NCI-H748 (cell line): ENCODE measurements around the gene MAT1A.
"Not testable (repeated sequence)": the region's sequence is repeated elsewhere in the genome, so short reads cannot be mapped to it uniquely, and the experiment has no call there.

ENCODE experiments used
- DNase-seq: peaks from one replicate; lab custom pipeline; 2025; ENCODE audit not compliant: unreplicated experiment; lab: John Stamatoyannopoulos, UW

MAT1A gene

DNA sequence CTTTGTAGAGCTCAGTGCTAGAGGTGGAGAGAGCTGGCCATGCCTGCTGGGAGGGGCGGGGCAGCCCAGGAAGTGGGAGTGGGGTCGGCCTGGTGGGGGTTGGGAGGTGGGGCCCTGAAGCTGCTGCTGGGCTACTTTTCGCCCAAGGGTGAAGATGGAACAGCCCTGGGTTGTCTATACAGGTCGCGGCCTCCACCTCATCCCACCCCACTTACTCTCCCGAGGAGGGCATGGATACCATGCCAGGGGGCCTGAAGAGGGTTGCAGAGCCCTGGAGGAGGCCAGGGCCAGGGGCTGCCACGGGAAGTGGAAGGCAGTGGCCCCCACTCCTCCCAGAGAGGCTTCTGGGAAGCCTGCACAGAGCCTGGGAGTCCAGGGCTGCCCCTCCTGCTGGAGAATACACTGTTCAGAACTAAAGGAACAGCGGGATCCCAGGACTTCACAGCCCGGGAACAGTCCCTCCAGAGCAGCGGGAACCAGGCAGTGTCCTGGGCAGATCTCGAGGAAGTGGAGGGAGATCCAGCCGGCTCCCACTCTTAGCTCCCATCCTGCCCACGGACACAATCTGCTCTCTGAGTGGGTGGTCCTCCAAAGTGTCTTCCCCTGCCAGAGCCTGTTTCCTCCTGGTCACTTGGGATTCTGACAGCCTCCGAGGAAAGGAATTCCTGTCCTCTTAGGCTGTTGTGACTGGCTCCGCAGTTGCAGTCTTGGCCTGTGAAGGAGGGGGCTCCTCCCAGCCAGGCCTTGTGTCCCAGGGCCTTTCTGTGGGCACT is 23.5 kb downstream of the MAT1A start:
- DNase-seq = no peak

- DNase-seq = no peak
These were observed 25.1 kb downstream of the MAT1A start for GRCh38 chr10:80264081-80265056.

DNA sequence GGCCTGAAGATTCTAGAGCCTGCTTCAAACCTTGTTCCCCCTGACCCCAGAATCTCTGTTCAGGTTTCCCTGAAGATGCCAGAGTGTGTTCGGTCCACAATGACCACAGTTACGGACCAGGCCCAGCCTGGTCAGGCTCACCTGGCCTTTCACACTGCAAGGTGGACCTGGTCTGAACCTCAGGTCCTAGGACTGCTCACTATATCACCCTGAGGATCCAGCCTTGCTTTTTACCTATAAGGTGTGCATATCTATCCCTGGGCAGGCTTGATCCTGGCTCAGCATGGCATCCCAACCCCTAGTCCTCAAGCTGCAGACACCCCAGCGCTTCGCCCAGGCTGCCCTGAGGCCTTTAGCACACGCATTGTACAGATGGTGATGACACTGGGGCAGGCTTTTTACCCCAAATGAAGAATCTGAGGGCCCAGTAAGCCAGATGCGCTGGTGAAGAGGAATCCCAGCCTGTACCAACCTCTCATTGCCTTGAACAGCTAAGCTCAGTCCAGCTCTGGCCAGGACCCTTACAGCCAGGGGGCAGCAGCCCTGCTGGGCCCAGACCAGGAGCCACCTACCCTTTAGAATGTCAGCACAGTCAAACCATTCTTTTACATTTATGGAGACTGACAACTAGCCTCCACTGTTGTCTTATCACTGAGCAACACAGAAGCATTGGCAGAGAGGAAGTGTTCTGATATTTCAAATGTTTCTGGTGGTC is 28.0 kb downstream of the MAT1A start:
- no peak for DNase-seq

GRCh38 chr10:80260295-80261243 is 28.9 kb downstream of the MAT1A start:
- peak; percentile 25 for DNase-seq

DNA sequence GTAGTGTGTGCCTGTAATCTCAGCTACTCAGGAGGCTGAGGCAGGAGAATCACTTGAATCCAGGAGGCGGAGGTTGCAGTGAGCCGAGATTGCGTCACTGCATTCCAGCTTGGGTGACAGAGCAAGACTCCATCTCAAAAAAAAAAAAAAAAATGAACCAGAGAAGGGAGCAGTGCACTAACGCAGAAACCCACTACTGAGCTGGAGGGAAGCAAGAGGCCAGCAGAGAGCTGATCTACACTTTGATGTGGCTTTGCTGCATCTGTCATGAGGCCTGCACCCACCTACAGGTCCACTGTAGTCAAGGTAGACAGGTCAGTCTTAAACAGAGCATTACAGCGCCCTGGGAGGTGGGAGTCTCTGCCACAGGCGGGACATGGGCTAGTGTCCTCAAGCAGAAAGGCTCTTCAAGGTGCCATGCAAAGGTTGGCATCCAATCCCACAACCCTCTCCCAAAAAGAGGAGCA is 30.0 kb downstream of the MAT1A start:
- no peak for DNase-seq

DNA sequence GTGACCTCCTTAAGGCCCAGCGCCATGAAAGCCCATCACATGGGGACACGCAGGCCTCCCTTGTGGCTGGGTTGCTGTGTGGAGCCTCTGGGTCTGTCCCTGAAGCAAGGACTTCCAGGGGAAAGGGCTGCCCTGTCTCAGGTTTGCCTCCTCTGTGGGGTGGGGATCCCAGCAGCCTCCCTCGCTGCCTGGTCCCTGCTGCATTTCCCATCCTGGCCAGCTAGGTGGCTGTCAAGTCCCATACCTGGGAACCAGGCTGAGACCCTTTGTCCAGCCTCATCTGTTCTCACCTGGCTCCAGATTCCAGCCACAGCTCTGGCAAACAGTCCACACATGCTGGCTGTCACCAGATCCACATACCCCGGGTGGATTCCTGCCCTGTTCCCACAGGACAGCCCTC is 32.7 kb downstream of the MAT1A start:
- peak; percentile 47 for DNase-seq

DNA sequence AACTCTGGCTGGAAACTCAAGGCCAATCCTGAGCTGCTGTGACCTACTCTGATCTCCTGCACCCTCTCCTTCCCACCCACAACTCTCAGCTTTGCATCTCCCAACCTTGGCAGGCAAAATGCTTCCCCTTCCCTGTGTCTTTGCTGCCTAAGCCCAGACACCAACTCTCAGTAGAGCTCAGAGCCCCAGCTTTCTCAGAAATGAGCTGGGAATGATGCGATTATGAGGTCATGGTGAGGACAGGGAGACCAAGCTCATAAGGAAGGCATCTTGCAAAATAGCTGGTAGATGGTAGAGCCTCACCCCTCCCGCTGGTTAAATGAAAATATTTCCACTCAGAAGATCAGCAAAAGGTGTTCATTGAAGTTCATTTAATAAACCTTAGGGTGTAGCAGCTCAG is 34.7 kb downstream of the MAT1A start:
- not testable (repeated sequence) for DNase-seq

- DNase-seq = peak; percentile 22
These were observed 35.5 kb downstream of the MAT1A start for GRCh38 chr10:80253963-80254271.

GRCh38 chr10:80253266-80253962 is 36.0 kb downstream of the MAT1A start:
- no peak for DNase-seq

DNA sequence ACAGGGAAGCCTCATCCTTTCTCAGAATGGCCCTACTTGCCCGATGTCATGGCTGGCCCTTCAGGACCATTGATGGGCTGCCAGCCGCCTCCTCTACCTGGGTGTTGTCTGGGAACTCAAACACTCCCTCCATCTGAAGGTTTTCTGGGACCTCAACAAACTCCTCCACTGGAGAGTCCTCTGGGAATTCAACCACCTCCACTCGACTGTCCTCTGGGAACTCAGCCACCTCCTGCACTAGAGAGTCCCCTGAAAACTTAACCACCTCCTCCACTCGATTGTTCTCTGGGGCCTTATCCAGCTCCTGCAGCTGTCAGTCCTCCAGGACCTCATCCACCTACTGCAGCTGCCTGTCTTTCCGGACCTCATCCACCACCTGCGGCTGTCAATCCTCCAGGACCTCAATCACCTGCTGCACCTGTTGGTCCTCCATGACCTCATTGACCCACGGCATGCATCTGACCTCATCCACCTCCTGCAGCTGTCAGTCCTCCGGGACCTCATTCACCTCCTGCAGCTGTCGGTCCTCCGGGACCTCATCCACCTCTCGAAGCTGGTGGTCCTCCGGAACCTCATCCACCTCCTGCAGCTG is 37.1 kb downstream of the MAT1A start:
- DNase-seq = peak; percentile 34

GRCh38 chr10:80251703-80252280 is 37.7 kb downstream of the MAT1A start:
- DNase-seq = not testable (repeated sequence)

- DNase-seq = not testable (repeated sequence)
These were observed 39.1 kb downstream of the MAT1A start for GRCh38 chr10:80250399-80250798.

DNA sequence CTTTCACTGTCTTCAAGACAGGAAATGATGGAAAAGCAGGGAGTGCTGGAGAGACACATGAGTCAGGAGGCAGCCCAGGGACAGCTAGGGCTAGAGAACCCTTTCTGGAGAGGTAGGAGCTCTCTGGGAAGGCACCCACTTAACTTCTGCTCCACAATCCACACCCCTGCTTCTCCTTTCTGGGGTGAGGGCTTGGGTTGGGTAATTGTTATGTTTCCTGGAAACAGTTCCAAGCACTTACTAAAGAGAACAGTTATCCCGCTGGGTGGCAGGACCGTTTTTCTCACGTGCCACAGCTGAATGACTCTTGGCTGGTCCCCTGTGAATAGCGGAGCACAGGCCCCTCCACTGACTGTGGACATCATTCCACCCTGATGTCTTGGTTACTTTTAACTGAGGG is 39.6 kb downstream of the MAT1A start:
- not testable (repeated sequence) for DNase-seq

DNA sequence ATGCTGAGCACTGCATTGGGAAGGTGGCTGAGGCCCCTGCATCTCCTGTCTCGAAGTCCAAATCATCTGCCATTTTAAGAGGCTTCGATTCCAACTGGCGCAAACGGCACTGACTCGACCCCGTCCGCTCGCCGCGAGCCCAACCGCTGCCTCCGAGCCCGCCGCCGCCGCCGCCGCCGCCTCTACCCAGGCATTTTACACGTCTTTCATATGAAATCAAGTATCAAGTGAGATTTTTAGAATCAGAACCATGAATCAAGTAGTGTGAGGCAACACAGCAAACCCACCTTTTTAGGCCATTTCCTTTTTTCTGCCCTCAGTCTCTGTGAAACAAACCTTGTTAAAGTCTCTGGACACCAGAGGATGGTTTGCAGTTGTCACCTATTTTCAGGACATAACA is 41.8 kb downstream of the MAT1A start:
- not testable (repeated sequence) for DNase-seq

GRCh38 chr10:80244371-80244770 is 45.1 kb downstream of the MAT1A start:
- DNase-seq = not testable (repeated sequence)

DNA sequence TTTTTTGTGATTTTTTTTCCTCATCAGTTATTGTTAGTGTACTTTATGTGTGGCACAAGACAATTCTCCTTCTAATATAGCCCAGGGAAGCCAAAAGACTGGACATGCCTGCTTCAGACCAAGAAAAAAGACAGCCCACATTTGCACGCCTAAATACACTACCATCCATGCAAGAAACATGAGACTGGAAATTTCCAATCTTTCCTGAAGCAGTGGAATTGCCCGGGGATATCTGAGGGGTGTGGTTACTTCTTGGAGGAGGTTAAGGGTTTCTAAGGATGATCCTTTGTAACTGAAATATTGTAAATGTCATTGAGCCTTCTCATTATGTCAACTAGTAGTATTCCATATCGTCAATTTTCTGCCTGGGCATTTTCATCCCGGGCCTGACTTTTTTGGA is 47.1 kb downstream of the MAT1A start:
- DNase-seq = not testable (repeated sequence)

DNA sequence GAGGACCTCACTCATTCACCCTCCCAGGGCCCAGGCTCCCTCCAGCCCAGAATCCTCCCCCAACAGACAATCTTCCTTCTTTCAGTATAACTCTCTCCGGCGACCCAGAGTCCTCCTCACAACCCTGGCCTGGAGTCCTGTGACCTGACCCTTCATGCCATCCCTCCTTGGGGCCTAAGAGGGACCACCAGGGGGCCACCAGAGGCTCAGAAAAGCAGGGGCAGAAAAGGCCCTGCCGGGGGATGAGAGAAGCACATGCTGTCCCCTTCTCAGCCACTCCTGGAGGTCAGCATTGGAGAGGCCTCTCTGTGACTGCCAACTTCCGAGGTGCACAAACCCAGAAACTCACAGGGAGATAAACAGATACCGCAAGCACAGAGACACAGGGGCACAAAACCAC is 53.0 kb downstream of the MAT1A start:
- not testable (repeated sequence) for DNase-seq

- DNase-seq = not testable (repeated sequence)
These were observed 54.9 kb downstream of the MAT1A start for GRCh38 chr10:80234331-80235235.
